KG1 (cell line): Measurements from ENCODE around the gene CBFB.
A peak's percentile ranks its signal among the peaks of the same experiment; 100 is the strongest.

Experiments used
- DNase-seq: peaks from one replicate; lab custom pipeline; 2025; lab: John Stamatoyannopoulos, UW

The CBFB gene

DNA sequence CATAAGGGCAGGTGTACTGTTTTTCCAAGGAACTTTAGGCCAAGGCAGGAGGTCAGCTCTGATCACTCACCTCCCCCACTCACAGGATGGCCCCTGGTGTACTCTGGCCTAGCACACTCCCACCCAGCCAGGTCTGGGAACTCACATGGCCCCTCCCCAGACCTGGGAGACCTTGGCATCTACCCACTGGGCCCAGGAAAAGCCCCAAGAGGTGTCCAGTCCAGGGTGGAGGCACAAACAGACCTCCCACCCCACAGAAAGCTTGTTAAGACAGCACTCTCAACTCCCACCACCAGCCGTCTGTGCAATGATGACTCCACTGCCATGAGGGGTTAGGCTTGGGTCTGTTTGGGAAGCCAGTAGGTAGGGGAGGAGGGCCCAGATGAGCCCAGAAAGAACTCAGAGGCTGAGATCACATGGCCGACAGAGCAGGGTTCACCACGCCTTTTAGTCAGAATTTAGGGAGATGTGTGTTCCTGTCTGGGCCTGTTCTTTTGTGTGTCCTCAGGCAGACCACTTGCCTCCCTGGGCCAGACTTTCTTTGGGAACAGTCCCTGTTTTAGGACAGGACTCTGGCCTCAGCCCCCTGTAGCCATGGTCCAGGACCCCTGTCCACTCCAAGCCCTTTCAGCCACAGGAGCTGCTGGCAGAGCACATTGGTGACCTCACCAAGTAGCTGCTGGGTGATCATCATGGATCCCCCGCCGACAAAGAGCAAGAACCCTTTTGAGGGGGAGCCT, 12.1 kb upstream of the CBFB start:
- DNase-seq = no peak

- DNase-seq = no peak
Measured at GRCh38 chr16:67017421-67017750, 11.6 kb upstream of the CBFB start.

- DNase-seq = peak; percentile 53
Measured at GRCh38 chr16:67017810-67018488, 11.0 kb upstream of the CBFB start.

DNA sequence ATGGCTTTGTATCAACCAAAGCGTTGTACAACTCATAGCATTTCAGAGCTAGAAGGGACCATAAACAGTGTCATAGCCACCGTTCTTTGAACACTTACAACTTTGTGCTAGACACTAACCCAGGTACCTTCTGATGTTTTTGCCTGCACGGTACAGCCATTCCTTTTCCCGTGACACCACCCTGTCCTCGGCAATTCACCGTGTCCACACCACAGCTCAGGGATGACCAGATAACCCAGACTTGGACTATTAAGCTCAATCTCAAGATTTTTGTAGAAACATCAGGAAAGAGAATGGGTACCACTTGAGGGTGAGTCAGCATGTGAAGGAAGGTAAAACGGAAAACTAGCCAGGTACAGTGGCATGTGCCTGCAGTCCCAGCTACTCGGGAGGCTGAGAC, 9.8 kb upstream of the CBFB start:
- DNase-seq = no peak

DNA sequence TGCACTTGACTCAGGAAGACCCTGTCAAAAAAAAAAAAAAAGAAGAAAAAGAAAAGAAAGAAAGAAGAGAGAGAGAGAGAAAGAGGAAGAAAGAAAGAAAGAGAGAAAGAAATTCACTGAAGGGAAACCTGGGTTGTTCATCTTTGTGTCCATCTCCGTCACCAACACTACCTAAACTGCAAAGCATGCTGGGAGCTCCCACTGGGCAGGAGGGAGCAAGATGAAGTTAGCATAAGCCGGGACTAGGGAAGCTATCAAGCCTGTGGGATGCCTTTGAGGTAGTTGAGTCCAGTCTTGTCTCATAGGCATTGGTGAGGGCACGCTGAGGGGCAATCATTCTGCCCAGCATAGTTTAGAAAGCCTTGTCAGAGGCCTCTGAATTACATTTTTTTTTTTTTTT, 7.6 kb upstream of the CBFB start:
- no peak for DNase-seq

- no peak for DNase-seq
Measured at GRCh38 chr16:67022531-67023214, 6.3 kb upstream of the CBFB start.

DNA sequence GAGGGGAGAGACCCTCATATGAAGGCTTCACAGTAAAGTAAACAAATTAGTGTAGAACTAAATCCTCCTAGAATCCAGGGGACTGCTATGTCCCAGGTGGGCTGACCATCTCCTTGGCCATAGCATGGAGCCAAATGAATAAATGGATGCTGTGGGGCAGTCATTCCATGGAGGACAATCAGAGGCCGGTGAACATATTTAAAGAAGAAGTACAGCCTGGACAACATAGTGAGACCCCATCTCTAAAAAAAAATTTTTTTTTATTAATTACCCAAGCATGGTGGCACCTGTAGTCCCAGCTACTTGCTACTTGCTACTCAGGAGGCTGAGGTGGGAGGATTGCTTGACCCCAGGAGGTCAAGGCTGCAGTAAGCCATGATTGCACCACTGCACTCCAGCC, 5.3 kb upstream of the CBFB start:
- DNase-seq = no peak

DNA sequence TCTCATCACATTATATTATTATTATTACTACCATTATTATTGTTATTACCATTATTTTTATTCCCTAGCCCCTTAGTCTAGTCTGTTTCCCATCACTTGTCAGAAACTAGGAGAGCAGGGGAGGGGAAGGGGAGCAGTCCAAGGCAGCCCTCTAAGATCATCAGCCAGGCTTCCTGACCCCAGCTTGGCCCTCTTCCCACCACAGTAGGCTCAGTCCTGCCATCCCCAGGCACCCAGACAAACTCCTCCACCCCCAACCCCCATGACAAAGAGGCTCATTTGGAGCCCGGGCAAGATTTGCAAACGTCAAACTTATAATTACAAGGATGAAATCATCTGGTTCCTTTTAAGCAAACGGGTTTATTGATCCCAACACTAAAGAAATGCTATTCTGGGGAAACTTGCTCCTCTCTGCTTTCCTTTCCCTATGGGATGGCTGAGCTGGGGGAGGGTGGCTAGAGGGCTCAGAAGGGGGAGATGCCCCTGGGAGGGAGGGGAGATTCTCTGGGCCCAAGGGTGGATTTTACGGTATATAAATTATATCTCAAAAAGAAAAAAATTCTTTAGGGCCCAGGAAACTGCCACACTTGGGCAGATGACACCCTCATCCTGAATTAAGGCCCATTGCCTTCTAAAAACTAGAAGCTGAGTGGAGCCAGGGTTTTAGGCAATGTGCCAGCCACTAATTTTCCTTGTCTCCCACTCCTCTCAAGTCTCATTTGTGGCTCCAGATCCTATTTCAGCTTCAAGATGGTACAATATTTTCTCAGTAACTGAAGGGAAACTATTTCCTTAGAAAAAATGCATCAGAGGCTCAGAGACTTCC, 4.4 kb upstream of the CBFB start:
- DNase-seq = no peak

DNA sequence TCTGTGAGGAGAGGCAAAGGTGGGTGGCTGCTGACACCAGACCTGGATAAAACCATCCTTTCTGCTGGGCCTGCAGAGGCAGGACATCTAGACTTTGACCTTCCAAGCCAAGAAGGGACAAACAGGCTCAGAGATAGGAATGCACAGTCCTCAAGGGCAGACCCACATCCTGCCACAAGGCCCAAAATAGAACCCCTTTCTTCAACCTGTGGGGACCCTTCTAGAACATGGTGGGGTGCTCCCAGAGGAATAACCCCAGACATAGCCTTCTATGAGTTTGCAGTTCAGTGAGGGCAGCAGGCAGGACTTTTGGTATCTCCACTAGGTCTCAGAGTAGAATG, 3.8 kb upstream of the CBFB start:
- DNase-seq = no peak

DNA sequence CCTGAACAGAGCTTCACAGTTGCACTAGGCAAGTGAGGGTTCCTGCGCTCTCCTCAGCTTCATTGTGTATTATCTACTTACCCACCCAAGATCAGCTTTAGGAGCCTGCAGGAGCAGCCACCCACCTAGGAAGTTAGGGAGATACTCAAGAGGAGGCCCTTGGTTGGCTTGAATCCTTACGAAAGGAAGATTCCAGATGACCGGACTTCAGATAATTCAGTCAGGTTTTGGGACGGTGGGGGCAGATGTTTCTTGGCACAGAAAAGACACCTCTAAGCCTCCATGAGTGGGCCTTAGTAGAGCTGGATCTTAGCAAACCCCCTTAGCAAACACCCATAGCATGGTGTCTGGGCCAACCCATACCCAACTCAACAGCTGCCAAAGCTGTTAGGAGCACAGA, 2.4 kb upstream of the CBFB start:
- DNase-seq = no peak

GRCh38 chr16:67027046-67027445, 1.9 kb upstream of the CBFB start:
- DNase-seq = no peak

- no peak for DNase-seq
Measured at GRCh38 chr16:67028167-67028695, 718 bp upstream of the CBFB start.

GRCh38 chr16:67029254-67030096, 526 bp downstream of the CBFB start:
- no peak for DNase-seq

DNA sequence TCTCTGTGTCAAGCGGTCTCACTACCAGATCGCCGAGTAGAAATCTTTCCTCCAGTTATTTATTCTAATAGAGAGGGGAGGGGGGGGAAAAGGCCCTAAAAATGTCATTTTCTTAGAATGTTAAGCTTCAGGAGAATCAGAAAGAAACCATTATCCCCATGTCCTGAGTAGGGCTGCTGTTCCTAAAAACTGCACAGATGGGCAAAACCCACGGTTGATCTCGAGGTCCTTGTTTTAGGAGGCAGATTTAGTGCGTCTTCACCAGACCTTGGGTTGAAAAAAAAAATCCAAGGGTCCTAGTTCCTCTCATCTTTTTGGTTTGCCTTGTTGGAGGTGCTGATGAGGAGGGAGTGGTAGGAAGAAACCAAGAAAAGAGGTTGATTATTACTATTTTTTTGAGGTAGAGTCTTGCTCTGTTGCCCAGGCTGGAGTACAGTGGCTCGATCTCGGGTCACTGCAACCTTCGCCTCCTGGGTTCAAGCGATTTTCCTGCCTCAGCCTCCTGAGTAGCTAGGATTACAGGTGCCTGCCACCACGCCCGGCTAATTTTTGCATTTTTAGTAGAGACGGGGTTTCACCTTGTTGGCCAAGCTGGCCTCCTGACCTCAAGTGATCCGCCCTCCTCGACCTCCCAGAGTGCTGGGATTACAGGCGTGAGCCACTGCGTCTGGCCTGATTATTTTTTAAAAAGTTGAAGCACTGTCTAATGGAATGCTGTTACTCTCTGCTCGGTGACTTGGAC, 1.4 kb downstream of the CBFB start:
- no peak for DNase-seq

- DNase-seq = no peak
Measured at GRCh38 chr16:67034487-67034886, 5.5 kb downstream of the CBFB start.

- DNase-seq = no peak
Measured at GRCh38 chr16:67035364-67035763, 6.4 kb downstream of the CBFB start.

DNA sequence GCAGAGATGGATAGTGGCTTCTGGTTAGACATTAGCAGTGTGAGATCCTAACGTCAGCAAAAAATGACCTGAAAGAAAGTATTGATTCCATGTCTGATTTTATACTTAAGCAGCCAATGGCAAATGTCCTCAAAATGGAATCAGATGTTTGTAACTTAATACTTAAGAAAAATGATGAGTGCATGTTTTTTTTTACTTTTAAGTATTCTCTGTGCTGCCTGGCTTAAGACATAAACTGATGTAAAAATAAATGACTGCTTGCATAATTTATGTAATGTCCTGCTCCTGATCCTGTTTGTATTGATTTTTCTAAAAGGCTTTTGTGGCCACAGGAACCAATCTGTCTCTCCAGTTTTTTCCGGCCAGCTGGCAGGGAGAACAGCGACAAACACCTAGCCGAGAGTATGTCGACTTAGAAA, 7.4 kb downstream of the CBFB start:
- DNase-seq = no peak

DNA sequence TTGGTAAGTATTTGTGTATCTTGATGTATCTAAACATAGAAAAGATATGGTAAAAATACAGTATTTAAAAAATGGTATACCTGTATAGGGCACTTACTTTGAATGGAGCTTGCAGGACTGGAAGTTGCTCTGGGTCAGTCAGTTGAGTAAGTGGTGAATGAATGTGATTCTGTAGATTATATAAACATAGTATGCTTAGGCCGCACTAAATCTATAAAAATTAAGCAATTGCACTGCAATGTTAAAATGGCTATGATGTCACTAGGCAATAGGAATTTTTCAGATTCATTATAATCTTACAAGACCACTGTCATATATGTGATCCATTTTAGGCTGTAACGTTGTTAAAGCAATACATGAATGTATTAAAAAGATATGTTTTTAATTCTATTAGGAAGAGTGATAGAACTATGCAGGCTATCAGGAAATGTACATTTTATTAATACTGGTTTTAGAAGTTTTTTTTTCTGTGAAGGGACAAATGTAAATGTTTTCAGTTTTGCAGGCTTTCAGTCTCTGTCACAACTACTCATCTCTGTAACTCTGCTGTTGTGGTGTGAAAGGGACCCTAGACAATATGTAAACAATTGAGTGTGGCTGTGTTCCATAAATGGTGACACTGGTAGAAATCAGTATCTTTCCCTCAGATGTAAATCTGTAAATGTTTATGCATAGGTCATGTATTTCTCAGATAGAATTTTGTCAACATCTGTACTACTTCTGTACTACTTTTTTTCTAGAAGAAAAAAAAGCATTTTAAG, 10.5 kb downstream of the CBFB start:
- no peak for DNase-seq

- no peak for DNase-seq
Measured at GRCh38 chr16:67040166-67040565, 11.2 kb downstream of the CBFB start.

DNA sequence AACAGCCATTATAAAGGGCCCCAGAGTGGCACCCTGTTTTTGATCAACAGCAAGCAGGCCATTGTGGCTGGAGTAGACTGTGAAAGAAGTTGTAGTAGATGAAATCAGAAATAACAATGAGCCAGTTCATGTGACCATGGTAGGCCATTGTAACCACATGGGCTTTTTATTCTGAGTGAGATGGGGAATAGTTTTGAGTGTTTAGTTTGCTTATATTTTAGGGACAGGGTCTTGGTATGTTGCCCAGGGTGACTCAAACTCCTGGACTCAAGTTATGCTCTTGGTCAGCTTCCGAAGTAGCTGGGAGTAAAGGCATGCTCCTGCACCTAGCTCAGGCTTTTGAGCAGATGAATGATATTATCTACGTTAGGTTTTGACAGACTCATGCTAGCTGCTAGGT, 12.0 kb downstream of the CBFB start:
- DNase-seq = no peak
